Stimulated activated CD8-positive, alpha-beta memory T cell treated with anti-CD3 and anti-CD28 coated beads, Interleukin-12 subunit alpha, Interleukin-12 subunit beta, amount 100 ng/mL, for 4 hours (primary cell): ENCODE results near the gene PCNX2.

Experiments
- DNase-seq: peaks from one replicate; pipeline ENCODE4 v3.0.0-alpha.2; 2020; ENCODE audit warnings: low read depth

Gene PCNX2

GRCh38 chr1:232958067-232958466, 337.5 kb downstream of the PCNX2 start:
- DNase-seq, result no peak

- DNase-seq, result no peak
Measured at GRCh38 chr1:232956081-232956480, 339.4 kb downstream of the PCNX2 start.

- DNase-seq, result no peak
Measured at GRCh38 chr1:232954594-232955365, 340.7 kb downstream of the PCNX2 start.

- no peak for DNase-seq
Measured at GRCh38 chr1:232952514-232953499, 342.7 kb downstream of the PCNX2 start.

GRCh38 chr1:232951605-232952004, 343.9 kb downstream of the PCNX2 start:
- DNase-seq, result no peak

- no peak for DNase-seq
Measured at GRCh38 chr1:232951180-232951579, 344.3 kb downstream of the PCNX2 start.

GRCh38 chr1:232950197-232951176, 345.0 kb downstream of the PCNX2 start, which contains the start of gene NTPCR:
Gene NTPCR (plus strand): TSS chr1:232950611. CDS start chr1:232950711, 100 bp downstream.
- peak; percentile 92 for DNase-seq

GRCh38 chr1:232949636-232950196, 345.8 kb downstream of the PCNX2 start:
- DNase-seq, result no peak

GRCh38 chr1:232944347-232944746, 351.2 kb downstream of the PCNX2 start:
- DNase-seq, result no peak

GRCh38 chr1:232943679-232944252, 351.8 kb downstream of the PCNX2 start:
- no peak for DNase-seq

- no peak for DNase-seq
Measured at GRCh38 chr1:232942413-232943294, 352.9 kb downstream of the PCNX2 start.

GRCh38 chr1:232940262-232940661, 355.3 kb downstream of the PCNX2 start:
- DNase-seq, result no peak

GRCh38 chr1:232939748-232940147, 355.8 kb downstream of the PCNX2 start:
- no peak for DNase-seq

- no peak for DNase-seq
Measured at GRCh38 chr1:232938926-232939325, 356.6 kb downstream of the PCNX2 start.

- DNase-seq, result no peak
Measured at GRCh38 chr1:232937741-232938375, 357.7 kb downstream of the PCNX2 start.

GRCh38 chr1:232936941-232937340, 358.6 kb downstream of the PCNX2 start:
- no peak for DNase-seq
